GM12891 (cell line): Measurements from ENCODE around the gene TLCD3B.
"Not testable (repeated sequence)": the region's sequence is repeated elsewhere in the genome, so short reads cannot be mapped to it uniquely, and the experiment has no call there.

ENCODE experiments used
- DNase-seq: peaks from one replicate; pipeline ENCODE4 v3.0.0; 2011; ENCODE audit warnings: low spot score; ENCODE audit not compliant: insufficient read length
- FAIRE-seq: peaks from 2 replicates; lab custom pipeline; 2011; peaks lifted over from hg19 to GRCh38; lab: Jason Lieb, UNC
- PAX5 ChIP-seq: IDR thresholded peaks from 2 replicates; pipeline ENCODE4 v1.6.1; 2011; ENCODE audit warnings: low read length, moderate library complexity, mild to moderate bottlenecking; ENCODE audit not compliant: insufficient read depth, severe bottlenecking
- POLR2A ChIP-seq: IDR thresholded peaks from 2 replicates; pipeline ENCODE4 v1.6.1; 2011; ENCODE audit warnings: low read depth, low read length, control low read depth
- POLR2AphosphoS5 ChIP-seq: IDR thresholded peaks from 2 replicates; pipeline ENCODE4 v1.6.1; 2011; ENCODE audit warnings: low read depth, low read length, control low read depth
- POU2F2 ChIP-seq: IDR thresholded peaks from 2 replicates; pipeline ENCODE4 v1.6.1; 2011; ENCODE audit warnings: low read depth, mild to moderate bottlenecking, control low read depth, low read length, moderate library complexity
- SPI1 ChIP-seq: IDR thresholded peaks from 2 replicates; pipeline ENCODE4 v1.6.1; 2011; ENCODE audit warnings: low read depth, low read length, control low read depth
- TAF1 ChIP-seq: IDR thresholded peaks from 2 replicates; pipeline ENCODE4 v1.6.1; 2011; ENCODE audit warnings: low read depth, low read length, control low read depth

The TLCD3B gene

GRCh38 chr16:30016555-30017276 is 14.4 kb downstream of the TLCD3B start:
- DNase-seq (no peak), FAIRE-seq (no peak)
- TF ChIP-seq POU2F2: no peak
- TF ChIP-seq PAX5: no peak
- TF ChIP-seq TAF1: no peak
- no peak for TF ChIP-seq POLR2A
- no peak for TF ChIP-seq SPI1
- TF ChIP-seq POLR2AphosphoS5: no peak

GRCh38 chr16:30015450-30015849 is 15.6 kb downstream of the TLCD3B start:
- FAIRE-seq, DNase-seq: not testable (repeated sequence)

- not testable (repeated sequence) for FAIRE-seq, DNase-seq
Measured at GRCh38 chr16:30012598-30012997, 18.5 kb downstream of the TLCD3B start.

DNA sequence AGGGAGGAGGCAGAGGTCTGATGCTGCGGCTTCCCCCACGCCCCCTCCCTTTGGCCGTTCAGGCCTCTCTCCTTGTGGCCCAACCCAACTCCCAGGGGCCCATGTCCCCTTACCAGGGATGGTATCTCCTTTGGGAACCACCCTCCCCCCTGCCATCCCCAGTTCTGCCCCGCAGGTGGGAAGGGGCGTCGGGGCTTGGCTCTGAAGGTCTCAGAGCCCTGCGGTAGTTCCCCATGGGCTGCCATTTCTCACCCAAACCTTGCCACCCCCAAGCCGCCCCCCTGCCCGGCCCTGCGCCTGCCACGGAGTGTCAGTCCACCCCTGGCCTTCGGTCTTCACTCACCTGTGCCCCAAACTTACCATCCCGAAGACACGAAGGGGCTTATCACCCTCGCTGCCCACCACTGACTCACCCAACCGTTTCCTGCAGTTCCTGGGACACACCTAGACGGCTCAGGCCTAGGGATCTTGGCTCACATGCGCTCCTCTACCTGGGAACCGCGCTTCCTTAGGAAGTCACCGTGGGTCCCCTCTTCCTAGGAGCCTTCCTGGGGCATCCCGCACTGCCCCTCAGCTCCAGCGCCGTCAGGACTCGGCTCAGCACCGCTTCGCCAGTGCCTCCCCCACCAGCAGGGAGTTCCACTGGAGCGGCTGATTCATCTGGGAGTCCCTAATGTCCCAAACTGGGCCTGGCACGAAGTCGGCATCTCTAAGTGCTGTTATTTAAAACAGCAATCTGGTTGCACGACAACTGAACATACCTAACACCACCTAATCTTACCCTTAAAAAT is 19.2 kb downstream of the TLCD3B start:
- DNase-seq (no peak), FAIRE-seq (no peak)
- TF ChIP-seq POLR2A: no peak
- no peak for TF ChIP-seq POLR2AphosphoS5
- no peak for TF ChIP-seq TAF1
- TF ChIP-seq PAX5: no peak
- no peak for TF ChIP-seq SPI1
- no peak for TF ChIP-seq POU2F2

DNA sequence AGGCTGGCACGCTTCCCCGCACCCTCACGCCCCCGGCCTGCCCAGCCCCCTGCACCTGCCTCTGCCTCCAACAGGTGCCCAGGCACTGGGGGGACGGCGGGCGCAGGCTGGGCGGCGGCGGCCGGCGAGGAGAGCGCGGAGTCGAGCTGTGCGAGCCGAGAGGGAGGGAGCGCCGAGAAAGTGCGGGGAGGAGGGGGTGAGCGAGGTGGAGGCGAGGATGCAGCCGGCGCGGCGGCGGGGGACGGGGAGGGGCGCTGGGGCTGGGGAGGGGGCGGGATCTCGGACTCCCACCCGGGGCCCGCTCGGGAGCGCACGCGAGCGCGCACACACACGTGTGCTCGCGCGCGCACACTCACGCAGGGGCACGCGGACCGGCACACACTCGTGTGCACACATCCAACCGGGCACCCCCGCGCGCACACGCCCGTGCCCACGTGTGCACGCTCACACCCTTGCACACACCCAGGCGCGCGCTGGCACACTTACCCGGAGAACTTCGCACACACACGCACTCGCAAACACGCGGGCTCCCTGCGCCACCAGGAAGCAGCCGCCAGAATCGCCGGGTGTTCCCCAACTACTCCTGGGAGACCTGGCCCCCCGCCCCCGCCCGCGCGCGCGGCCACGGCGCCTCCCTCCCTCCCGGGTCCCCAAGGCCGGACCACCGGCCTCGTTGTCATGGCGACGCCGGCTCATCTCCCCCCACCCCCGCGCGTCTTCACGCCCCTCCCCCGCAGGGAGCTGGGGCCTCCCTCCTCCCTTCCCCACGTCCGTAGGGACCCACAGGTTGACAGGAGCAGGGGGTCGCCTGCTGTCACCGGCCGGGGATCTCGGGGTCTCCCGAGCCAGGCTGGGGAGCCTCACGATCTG is 20.0 kb downstream of the TLCD3B start, which contains the start of gene DOC2A:
DOC2A (minus strand) TSS at position 184 of the 870 bp plus-strand sequence. CDS start 805 bp downstream, outside the sequence.
- FAIRE-seq (peak; percentile 69), DNase-seq (peak; percentile 61)
- TF ChIP-seq POLR2A (no peak), SPI1 (no peak), TAF1 (no peak), POU2F2 (no peak)

DNA sequence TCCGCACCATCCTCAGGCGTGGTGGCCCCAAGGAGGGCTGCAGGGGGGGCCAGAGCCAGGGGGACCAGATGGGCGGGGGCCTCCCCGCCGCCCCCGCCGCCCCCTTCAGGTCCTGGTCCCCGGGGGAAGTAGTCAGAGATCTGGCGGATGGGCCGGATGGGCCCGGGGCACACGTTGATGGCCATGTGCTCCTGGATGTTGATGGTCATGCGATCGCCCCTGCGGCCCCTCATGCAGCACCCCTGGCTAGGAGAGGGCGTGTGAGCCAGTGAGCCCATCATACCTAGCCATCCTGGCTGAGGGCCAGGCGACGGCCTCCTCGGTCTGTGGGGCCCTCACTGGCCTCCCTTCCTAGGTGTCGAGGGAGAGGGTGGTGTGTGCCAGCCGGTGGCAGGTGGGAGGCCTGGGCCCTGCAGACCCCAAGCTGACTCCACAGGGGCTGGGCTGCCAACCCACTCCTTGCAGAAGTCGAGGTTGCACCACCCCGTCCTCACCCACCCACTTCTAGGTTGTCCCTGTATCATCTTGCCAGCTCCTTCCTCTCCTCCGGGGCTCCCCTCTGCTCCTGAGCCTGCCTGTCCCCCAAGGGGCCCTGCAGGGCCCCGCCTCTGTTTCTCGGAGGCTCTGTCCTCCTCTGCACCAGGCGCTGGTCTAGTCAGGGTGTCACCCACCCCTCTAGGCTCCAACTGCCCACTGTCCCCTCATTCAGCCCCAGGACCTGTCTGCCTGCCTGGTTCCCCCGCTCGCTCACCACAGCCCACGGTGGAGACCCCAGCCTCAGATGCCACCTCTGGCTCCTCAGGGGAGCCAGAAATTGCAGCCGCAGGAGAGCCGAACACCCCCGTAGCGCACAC is 20.9 kb downstream of the TLCD3B start:
- no peak for TF ChIP-seq SPI1
- no peak for TF ChIP-seq POLR2A
- TF ChIP-seq POLR2AphosphoS5: no peak
- TF ChIP-seq POU2F2: no peak
- no peak for TF ChIP-seq TAF1
- FAIRE-seq (no peak), DNase-seq (no peak)

- DNase-seq (peak; percentile 39), FAIRE-seq (no peak)
- TF ChIP-seq POU2F2 (no peak), POLR2A (no peak), SPI1 (no peak), TAF1 (no peak), POLR2AphosphoS5 (no peak)
Measured at GRCh38 chr16:30009085-30009862, 21.8 kb downstream of the TLCD3B start.

DNA sequence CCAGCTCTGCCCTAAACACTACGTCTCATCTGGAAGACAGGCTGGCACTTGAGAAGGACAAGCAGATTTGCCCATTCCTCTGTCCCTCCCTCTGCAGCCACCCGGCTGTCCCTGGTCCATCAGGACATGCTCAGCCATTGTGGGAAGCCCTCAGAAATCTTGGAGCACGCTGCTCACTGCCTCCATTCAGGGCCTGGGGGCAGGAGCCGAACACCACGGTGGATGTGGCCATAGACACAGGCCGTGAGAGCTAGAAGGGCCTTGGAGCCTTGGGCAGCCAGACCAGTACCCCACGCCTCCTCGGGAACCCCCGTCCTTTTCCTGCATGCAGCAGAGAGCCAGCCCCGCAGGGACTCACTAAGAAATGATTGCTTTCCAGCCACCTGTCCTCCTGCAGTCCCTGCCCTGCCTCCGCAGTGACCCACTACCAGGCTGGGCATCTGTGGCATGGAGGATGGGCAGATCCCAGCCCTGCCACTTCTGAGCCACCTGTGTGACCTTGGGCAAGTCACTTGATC is 23.6 kb downstream of the TLCD3B start:
- FAIRE-seq (no peak), DNase-seq (no peak)
- TF ChIP-seq TAF1 (no peak), SPI1 (no peak), POLR2AphosphoS5 (no peak), POLR2A (no peak), PAX5 (no peak), POU2F2 (no peak)
